ENCODE results near the gene TNFAIP3. TPM values are rescaled to one million over a fixed set of nuclear protein-coding genes. Genes with fewer than 3 reads are reported as not detected.

TNFAIP3 gene
- total and polyA plus RNA-seq, 2 of the 8 experiments (the other 6 are each of a cell fraction or from before 2014, with no cell fraction given), result 1.6 to 2.0 TPM

GRCh38 chr6:137830511-137830911 lies 36.5 kb upstream of the TNFAIP3 start:
- DNase-seq (ENCODE audit: low read depth in 1 of 2, low spot score in 2 of 2), result no peak
- H3K79me2 ChIP-seq (ENCODE audit: control insufficient read depth in 1 of 2, insufficient read depth in 2 of 2, low read length in 2 of 2), result no peaks in the 10 kb centered on the region
- no peak overlapping the region for H2BK120ac ChIP-seq (replicated peaks; ENCODE audit: low read depth, low read length)
- no peak overlapping the region for H3K27ac ChIP-seq (ENCODE audit: low read depth, low read length)
- no peak overlapping the region for H4K91ac ChIP-seq (replicated peaks; ENCODE audit: insufficient read length, low read length)
- no peak for FAIRE-seq
- H2BK12ac ChIP-seq (ENCODE audit: low read depth, low read length), result no peak overlapping the region
- H2BK5ac ChIP-seq (ENCODE audit: low read depth, low read length), result no peak overlapping the region
- no peaks in the 10 kb centered on the region for H4K20me1 ChIP-seq (replicated peaks in 1 of 2; ENCODE audit: control insufficient read depth in 1 of 2, insufficient read depth in 2 of 2, low read length in 2 of 2)
- no peak overlapping the region for H2BK20ac ChIP-seq (ENCODE audit: low read length)
- no peak overlapping the region for H3K23ac ChIP-seq (ENCODE audit: insufficient read length)
- H3K4ac ChIP-seq (replicated peaks; ENCODE audit: insufficient read length, low read depth, low read length), result no peak overlapping the region
- no peaks in the 10 kb centered on the region for H3K9me3 ChIP-seq (ENCODE audit: insufficient read depth in 2 of 2, low read depth in 1 of 2, low read length in 1 of 2)
- no peak overlapping the region for H4K5ac ChIP-seq (ENCODE audit: insufficient read length, low read depth, low read length)
- ChIA-PET CTCF (ENCODE audit: partially characterized antibody) (no interaction called here), POLR2A (ENCODE audit: partially characterized antibody) (no interaction called here)
- H3K14ac ChIP-seq (ENCODE audit: insufficient read length), result no peak overlapping the region
- H4K8ac ChIP-seq (ENCODE audit: extremely low read depth, insufficient read depth, low read length), result no peak overlapping the region
- no peaks in the 10 kb centered on the region for H3K36me3 ChIP-seq (ENCODE audit: control insufficient read depth in 2 of 4, insufficient read depth in 4 of 4, low read length in 3 of 4)
- no peak overlapping the region for H3K9ac ChIP-seq (replicated peaks in 1 of 4; ENCODE audit: extremely low read depth in 1 of 4, low read depth in 3 of 4, low read length in 3 of 4)
- no peak overlapping the region for H3K4me2 ChIP-seq (ENCODE audit: insufficient read depth in 1 of 2, low read depth in 2 of 2, low read length in 2 of 2)
- no peaks in the 10 kb centered on the region; the same call in 1 of the 2 replicates for H3K23me2 ChIP-seq (ENCODE audit: low read depth, low read length)
- no peak overlapping the region for H3K18ac ChIP-seq (ENCODE audit: extremely low read depth, low read length)
- no peaks in the 10 kb centered on the region for H3K27me3 ChIP-seq (replicated peaks in 1 of 4; ENCODE audit: control insufficient read depth in 3 of 4, extremely low read depth in 1 of 4, insufficient read depth in 3 of 4, low read length in 3 of 4)
- H3K56ac ChIP-seq (replicated peaks; ENCODE audit: insufficient read length, low read depth, low read length), result no peak overlapping the region
- no peaks in the 10 kb centered on the region for H3K4me1 ChIP-seq (replicated peaks in 1 of 4; ENCODE audit: control insufficient read depth in 3 of 4, insufficient read depth in 4 of 4, low read length in 3 of 4)
- no peak overlapping the region for H2AFZ ChIP-seq (ENCODE audit: low read length)
- H3K79me1 ChIP-seq (ENCODE audit: low read depth, low read length), result no peaks in the 10 kb centered on the region
- no peak overlapping the region for H2AK5ac ChIP-seq (ENCODE audit: low read depth, low read length)
- H3K4me3 ChIP-seq (ENCODE audit: extremely low read depth in 1 of 4, insufficient read depth in 2 of 4, low read depth in 3 of 4, low read length in 4 of 4), result no peak overlapping the region
- no peak overlapping the region for H2BK15ac ChIP-seq (ENCODE audit: low read length)
- TF ChIP-seq KDM1A (IDR thresholded peaks at IDR 0.05; ENCODE audit: borderline replicate concordance, low read length) (no peak), TCF12 (IDR thresholded peaks at IDR 0.05; ENCODE audit: low read depth, low read length) (no peak), SP1 (IDR thresholded peaks at IDR 0.05; ENCODE audit: low read depth, low read length) (no peak), RBBP5 (IDR thresholded peaks at IDR 0.05; ENCODE audit: borderline replicate concordance, low read depth, low read length) (no peak), CHD2 (IDR thresholded peaks at IDR 0.05; ENCODE audit: low read length) (no peak), EZH2 (IDR thresholded peaks at IDR 0.05; ENCODE audit: low read depth, low read length, severe bottlenecking) (no peak), TAF7 (optimal IDR thresholded peaks at IDR 0.05; ENCODE audit: borderline replicate concordance, low read depth, low read length) (no peak), CBX8 (IDR thresholded peaks at IDR 0.05; ENCODE audit: borderline replicate concordance, low read depth, low read length) (no peak), SUZ12 (IDR thresholded peaks at IDR 0.05; ENCODE audit: low read length) (no peak), E2F6 (IDR thresholded peaks at IDR 0.05) (no peak), RXRA (IDR thresholded peaks at IDR 0.05; ENCODE audit: insufficient read depth, low read depth, low read length) (no peak), USF2 (IDR thresholded peaks at IDR 0.05; ENCODE audit: low read length) (no peak), JUND (IDR thresholded peaks at IDR 0.05; ENCODE audit: low read length) (no peak), GTF2F1 (IDR thresholded peaks at IDR 0.05; ENCODE audit: borderline replicate concordance, low read depth, low read length) (no peak)
